Measurements from ENCODE around the gene ZNF436.

Gene ZNF436

GRCh38 chr1:23394181-23394580 lies 24.5 kb upstream of the ZNF436 start:
- TF ChIP-seq CTCF (IDR thresholded peaks at IDR 0.05; ENCODE audit: borderline replicate concordance, extremely low read depth, low read length, poor library complexity, severe bottlenecking), result no peak
- no peaks in the 10 kb centered on the region for H3K36me3 ChIP-seq (ENCODE audit: insufficient read depth, low read length)
- DNase-seq, result no peak
- H3K4me2 ChIP-seq (ENCODE audit: insufficient read depth, low read length), result no peak overlapping the region
- H2AFZ ChIP-seq (ENCODE audit: low read depth, low read length), result no peak overlapping the region
- H3K27me3 ChIP-seq (ENCODE audit: insufficient read depth, low read length, poor library complexity), result no peaks in the 10 kb centered on the region
- no peak overlapping the region for H3K9ac ChIP-seq (ENCODE audit: low read depth, low read length)
- H3K27ac ChIP-seq (ENCODE audit: low read length), result no peak overlapping the region
- no peaks in the 10 kb centered on the region for H3K4me1 ChIP-seq (ENCODE audit: insufficient read depth, low read length)
- H3K9me3 ChIP-seq (ENCODE audit: insufficient read depth, low read length, severe bottlenecking), result no peaks in the 10 kb centered on the region
- no peaks in the 10 kb centered on the region for H3K79me2 ChIP-seq (ENCODE audit: insufficient read depth, low read length)
- H4K20me1 ChIP-seq (ENCODE audit: insufficient read depth, low read length), result no peaks in the 10 kb centered on the region
- no peak for ATAC-seq (ENCODE audit: insufficient read depth, low read depth)
- H3K4me3 ChIP-seq (ENCODE audit: low read depth in 1 of 2, low read length in 2 of 2), result no peak overlapping the region

- H3K27me3 ChIP-seq (ENCODE audit: insufficient read depth, low read length, poor library complexity), result no peaks in the 10 kb centered on the region
- H3K4me2 ChIP-seq (ENCODE audit: insufficient read depth, low read length), result no peak overlapping the region
- DNase-seq, result no peak
- no peak overlapping the region for H3K27ac ChIP-seq (ENCODE audit: low read length)
- H3K4me3 ChIP-seq (ENCODE audit: low read depth in 1 of 2, low read length in 2 of 2), result no peak overlapping the region
- TF ChIP-seq EZH2 (IDR thresholded peaks at IDR 0.05; ENCODE audit: borderline replicate concordance, low read depth, low read length, severe bottlenecking), result no peak
- no peak for TF ChIP-seq CTCF (IDR thresholded peaks at IDR 0.05; ENCODE audit: borderline replicate concordance, extremely low read depth, low read length, poor library complexity, severe bottlenecking)
- H3K36me3 ChIP-seq (ENCODE audit: insufficient read depth, low read length), result no peaks in the 10 kb centered on the region
- no peak overlapping the region for H3K9ac ChIP-seq (ENCODE audit: low read depth, low read length)
- no peak for ATAC-seq (ENCODE audit: insufficient read depth, low read depth)
- no peaks in the 10 kb centered on the region for H4K20me1 ChIP-seq (ENCODE audit: insufficient read depth, low read length)
- no peaks in the 10 kb centered on the region for H3K9me3 ChIP-seq (ENCODE audit: insufficient read depth, low read length, severe bottlenecking)
- H3K4me1 ChIP-seq (ENCODE audit: insufficient read depth, low read length), result no peaks in the 10 kb centered on the region
- no peaks in the 10 kb centered on the region for H3K79me2 ChIP-seq (ENCODE audit: insufficient read depth, low read length)
- no peak overlapping the region for H2AFZ ChIP-seq (ENCODE audit: low read depth, low read length)
Observed at GRCh38 chr1:23393706-23394105, 24.1 kb upstream of the ZNF436 start.

- H3K4me3 ChIP-seq (ENCODE audit: low read depth in 1 of 2, low read length in 2 of 2), result no peak overlapping the region
Observed at GRCh38 chr1:23392125-23392855, 22.7 kb upstream of the ZNF436 start.

More at GRCh38 chr1:23392125-23392855, 22.7 kb upstream of the ZNF436 start:
- no peaks in the 10 kb centered on the region for H3K27me3 ChIP-seq (ENCODE audit: insufficient read depth, low read length, poor library complexity)
- no peaks in the 10 kb centered on the region for H3K9me3 ChIP-seq (ENCODE audit: insufficient read depth, low read length, severe bottlenecking)
- no peak overlapping the region for H2AFZ ChIP-seq (ENCODE audit: low read depth, low read length)
- TF ChIP-seq EZH2 (IDR thresholded peaks at IDR 0.05; ENCODE audit: borderline replicate concordance, low read depth, low read length, severe bottlenecking), result no peak
- TF ChIP-seq CTCF (IDR thresholded peaks at IDR 0.05; ENCODE audit: borderline replicate concordance, extremely low read depth, low read length, poor library complexity, severe bottlenecking), result no peak
- no peaks in the 10 kb centered on the region for H3K36me3 ChIP-seq (ENCODE audit: insufficient read depth, low read length)
- H3K27ac ChIP-seq (ENCODE audit: low read length), result no peak overlapping the region
- H3K79me2 ChIP-seq (ENCODE audit: insufficient read depth, low read length), result no peaks in the 10 kb centered on the region
- ATAC-seq (ENCODE audit: insufficient read depth, low read depth), result no peak
- H3K4me1 ChIP-seq (ENCODE audit: insufficient read depth, low read length), result no peaks in the 10 kb centered on the region
- DNase-seq, result no peak
- no peak overlapping the region for H3K4me2 ChIP-seq (ENCODE audit: insufficient read depth, low read length)
- H3K9ac ChIP-seq (ENCODE audit: low read depth, low read length), result no peak overlapping the region
- H4K20me1 ChIP-seq (ENCODE audit: insufficient read depth, low read length), result no peaks in the 10 kb centered on the region
